GM19324 (cell line): Measurements from ENCODE around the gene SPNS1.

ENCODE experiments used
- ATAC-seq: cut with Tn5 transposase; IDR thresholded peaks from one replicate; pipeline ENCODE4 v1.9.1; 2021; ENCODE audit warnings: mild to moderate bottlenecking, moderate library complexity; ENCODE audit not compliant: unreplicated experiment, low FRiP score

Gene SPNS1

DNA sequence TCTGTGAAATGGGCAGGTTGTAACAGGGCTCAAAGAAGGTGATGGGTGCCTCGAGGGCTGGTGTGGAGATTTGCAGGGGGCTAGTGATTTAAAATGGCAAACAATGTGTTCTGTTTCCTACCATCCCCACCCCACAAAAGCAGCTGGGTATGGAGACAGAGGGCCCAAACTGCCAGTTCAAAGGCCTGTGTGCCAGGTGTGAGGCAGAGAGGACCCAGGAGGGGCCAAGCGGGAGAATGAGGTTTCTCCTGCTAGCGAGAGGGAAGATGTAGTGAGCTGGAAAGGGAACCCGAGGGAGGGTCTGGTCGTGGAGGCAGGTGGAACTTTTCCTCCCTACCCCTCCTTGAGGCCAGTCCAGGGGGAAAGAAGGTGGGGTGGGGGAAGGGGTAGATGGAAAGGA lies 49.7 kb downstream of the SPNS1 start:
- ATAC-seq: no peak

DNA sequence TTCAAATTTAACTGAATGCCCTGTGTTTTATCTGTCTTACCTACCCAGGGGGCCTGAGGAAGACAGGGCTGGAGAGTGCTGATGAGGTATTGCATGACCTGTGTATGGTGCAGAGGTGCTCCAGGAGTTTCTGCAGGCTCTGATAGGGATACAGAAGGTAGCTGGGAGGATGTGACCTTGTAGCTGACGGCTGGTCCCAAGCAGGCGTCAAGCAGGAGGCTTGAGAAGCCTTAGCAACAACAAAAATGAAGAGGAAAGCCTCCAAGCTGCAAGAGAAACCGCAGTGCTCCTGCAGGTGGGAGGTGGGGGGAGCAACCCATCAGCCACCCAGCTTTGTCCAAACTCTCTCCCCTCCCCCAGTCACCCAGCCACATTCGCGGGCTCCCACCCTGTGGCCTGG lies 50.6 kb downstream of the SPNS1 start:
- no peak for ATAC-seq

DNA sequence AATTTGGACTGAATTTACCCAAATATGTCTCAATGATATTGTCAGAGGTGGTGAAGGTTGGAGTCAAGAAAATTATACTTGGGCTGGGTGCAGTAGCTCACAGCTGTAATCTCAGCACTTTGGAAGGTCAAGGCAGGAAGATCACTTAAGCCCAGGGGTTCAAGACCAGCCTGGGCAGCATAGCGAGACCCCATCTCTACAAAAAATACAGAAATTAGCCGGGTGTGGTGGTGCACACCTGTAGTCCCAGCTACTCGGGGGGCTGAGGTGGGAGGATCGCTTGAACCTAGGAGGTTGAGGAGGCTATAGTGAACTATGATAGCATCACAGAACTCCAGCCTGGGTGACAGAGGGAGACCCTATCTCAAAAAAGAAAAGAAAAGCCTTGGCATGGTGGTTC lies 51.2 kb downstream of the SPNS1 start:
- no peak for ATAC-seq

DNA sequence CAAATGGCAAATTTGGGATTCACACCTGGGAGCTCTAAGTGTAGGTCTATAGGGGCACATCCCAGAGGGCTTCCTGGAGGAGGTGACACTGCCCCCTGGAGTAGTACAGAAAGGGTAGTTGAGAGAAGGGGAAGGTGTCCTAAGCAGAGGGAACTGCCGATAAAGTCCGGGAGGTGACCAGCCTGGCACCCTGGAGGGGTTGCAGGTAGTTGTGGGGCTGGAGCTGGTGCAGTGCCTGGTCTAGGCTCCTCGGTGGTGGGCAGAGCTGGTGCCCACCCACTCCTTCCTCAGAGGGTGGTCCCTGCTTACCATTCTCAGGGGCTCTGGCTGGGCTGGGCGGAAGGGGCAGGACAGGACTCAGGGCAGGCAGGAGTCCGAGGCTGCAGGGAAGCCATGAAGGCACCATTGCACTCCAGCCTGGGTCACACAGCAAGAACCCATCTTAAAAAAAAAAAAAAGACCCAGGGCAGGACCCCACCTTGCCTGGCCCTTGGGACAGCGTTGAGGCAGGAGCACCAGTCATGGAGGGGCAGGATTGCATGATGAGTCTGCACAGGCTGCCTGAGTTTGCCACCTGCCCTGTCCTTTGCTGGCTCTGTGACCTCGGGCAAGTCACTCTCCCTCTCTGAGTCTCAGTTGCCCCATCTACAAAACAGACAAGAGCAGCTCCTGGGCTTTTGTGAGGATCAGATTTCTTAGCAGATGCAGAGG lies 54.0 kb downstream of the SPNS1 start:
- no peak for ATAC-seq

DNA sequence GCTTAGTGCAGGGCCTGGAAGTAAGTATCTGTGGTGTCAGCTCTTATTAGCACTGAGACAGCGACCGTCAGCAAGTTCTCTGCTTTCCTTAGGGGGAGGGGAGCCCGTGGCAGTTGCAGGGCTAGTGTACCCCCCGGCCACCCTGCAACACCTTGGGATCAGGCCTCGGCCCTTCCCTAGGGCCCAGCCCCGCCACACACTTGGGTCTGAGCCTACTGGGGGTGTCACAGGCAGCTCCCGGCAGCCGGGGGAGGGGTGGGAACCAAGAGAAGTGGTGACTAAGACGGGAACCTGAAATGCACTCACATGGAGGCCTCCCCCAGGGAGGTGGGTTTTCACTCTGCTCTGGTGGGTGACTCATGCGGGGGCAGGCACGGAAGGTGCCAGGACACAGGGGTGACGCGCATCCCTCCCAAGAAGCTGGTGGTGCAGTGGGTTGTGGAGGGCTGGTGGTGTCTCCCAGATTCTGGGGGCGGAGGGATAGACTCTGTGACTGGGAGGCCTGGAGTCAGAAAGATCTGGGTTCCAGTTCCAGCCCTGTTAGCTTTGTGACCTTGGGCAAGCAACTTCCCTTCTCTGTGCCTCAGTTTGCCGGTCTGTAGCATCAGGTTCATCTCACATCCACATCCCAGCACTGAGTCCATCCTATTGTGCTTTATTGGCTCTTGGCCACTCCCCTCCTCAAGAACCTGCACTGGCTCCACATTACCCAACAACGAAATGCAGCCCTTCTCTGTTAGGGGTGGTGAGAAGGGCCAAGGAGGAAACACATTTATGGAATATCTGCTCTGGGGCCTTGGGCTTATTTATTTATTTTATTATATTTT lies 54.8 kb downstream of the SPNS1 start:
- ATAC-seq: no peak

DNA sequence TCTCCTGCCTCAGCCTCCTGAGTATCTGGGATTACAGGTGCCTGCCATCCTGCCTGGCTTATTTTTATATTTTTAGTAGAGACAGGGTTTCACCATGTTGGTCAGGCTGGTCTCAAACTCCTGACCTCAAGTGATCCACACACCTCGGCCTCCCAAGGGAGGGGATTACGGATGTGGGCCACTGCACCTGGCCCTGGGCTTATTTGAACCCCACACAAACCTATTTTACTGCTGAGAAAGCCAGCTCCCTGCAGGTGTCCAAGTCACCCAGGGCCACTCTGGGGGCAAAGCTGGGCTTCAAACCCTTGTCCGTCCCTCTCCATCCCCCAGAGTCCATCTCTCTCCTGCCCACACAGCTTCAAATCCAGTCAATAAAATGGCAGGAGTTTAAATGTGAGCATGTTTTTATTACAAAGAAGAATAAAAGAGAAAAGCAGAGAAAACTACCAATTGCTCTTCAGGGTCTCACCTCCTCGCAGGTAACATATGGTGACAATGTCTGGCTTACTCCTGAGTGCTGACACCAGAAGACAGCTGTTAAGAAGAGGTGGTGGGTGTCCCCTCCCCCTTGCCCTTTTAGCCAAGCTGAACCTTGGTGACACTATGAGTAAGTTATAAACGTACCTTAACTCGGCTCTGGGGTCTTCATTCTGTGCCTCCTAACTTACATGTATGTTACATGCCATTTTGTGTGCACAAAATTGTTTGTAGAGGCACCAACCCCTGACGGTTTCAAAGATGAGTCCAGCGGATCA lies 55.7 kb downstream of the SPNS1 start:
- no peak for ATAC-seq
